Thyroid gland (tissue), 4 donors: ENCODE measurements around the gene ADAMTS4.

Experiments used
- CTCF ChIP-seq, 6 experiments: fragments of 200-600 bp in 3 of 6; fragments of 450-650 bp in 3 of 6; sonication (generic) in 3 of 6; IDR thresholded peaks; one replicate each; pipeline ENCODE4 v1.5.1; 2016 to 2019; ENCODE audit warnings: antibody characterized with exemption in 6 of 6, mild to moderate bottlenecking in 2 of 6, inconsistent platforms in 1 of 6, moderate library complexity in 1 of 6
- POLR2A ChIP-seq, 2 donors: fragments of 450-650 bp; IDR thresholded peaks; one replicate each; pipeline ENCODE4 v1.6.1; 2017; ENCODE audit warnings: antibody characterized with exemption in 2 of 2, mild to moderate bottlenecking in 2 of 2, moderate library complexity in 1 of 2

GRCh38 chr1:161179698-161180097, 19.2 kb downstream of the ADAMTS4 start:
- TF ChIP-seq CTCF (IDR thresholded peaks at IDR 0.05) (no peak), POLR2A (IDR thresholded peaks at IDR 0.05) (no peak)
